Cardiac fibroblast (primary cell): Measurements from ENCODE around the gene PDZD2.

ENCODE experiments used
- DNase-seq, 2 donors: peaks; one replicate each; pipeline versions ENCODE4 v3.0.0 to v3.0.0-alpha.2; 2010; ENCODE audit warnings: low read depth in 2 of 2
- H3K4me3 ChIP-seq, 2 donors: replicated peaks in 1 of 2; 1 replicate in 1 of 2; 2 replicates in 1 of 2; pipeline ENCODE4 v1.5.1; 2011; ENCODE audit warnings: low read depth in 2 of 2, low read length in 2 of 2, mild to moderate bottlenecking in 2 of 2, moderate library complexity in 1 of 2
- CTCF ChIP-seq: IDR thresholded peaks from one replicate; pipeline ENCODE4 v1.5.1; 2011; ENCODE audit warnings: low read depth, mild to moderate bottlenecking, low read length, inconsistent platforms

The PDZD2 gene

DNA sequence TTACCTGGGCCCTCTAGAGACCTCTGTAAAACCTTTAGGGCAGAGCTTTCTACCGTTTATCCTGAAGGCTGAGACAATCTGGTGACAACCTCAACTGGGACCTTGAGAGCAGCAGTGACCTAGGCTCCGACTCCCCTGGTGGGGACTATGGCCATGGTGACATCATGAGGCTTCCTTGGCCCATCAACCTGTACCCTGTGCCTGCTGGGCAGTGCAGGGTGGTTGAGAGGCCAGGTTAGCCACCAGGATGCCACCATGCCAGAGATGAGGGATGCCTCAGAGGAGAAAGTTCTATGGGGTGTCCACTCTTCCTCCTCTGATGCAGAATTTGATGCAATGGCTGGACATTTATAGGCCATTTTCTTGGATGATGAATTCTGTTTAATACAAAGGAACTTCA lies 194.8 kb downstream of the PDZD2 start:
- no peak for DNase-seq
- no peak overlapping the region for H3K4me3 ChIP-seq
- no peak for TF ChIP-seq CTCF

GRCh38 chr5:31844622-31845345 lies 205.9 kb downstream of the PDZD2 start:
- no peak for DNase-seq
- TF ChIP-seq CTCF, result no peak
- no peak overlapping the region for H3K4me3 ChIP-seq

GRCh38 chr5:31845361-31845760 lies 206.4 kb downstream of the PDZD2 start:
- no peak for DNase-seq
- no peak for TF ChIP-seq CTCF
- no peak overlapping the region for H3K4me3 ChIP-seq

DNA sequence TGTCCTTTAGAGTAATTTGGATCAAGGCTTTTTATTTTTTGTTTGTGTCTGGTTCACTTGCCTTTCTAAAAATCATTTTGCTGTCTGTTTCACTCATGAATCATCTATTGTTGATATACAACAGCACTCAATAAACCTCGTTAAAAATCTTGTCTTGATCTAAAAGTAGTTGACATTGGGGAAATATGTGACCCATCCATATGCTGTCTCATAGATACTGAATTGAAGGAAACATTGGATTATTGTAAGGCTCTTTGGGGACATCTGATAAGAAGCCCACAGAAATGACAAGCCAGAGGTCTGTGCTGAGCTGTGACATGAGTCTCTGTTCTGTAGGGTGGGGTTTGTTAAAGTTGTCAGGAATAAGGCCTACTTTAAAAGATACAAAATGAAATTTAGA lies 208.0 kb downstream of the PDZD2 start:
- DNase-seq, result no peak
- TF ChIP-seq CTCF, result no peak
- no peak overlapping the region for H3K4me3 ChIP-seq

GRCh38 chr5:31847354-31847753 lies 208.4 kb downstream of the PDZD2 start:
- no peak for DNase-seq
- TF ChIP-seq CTCF, result no peak
- no peak overlapping the region for H3K4me3 ChIP-seq

DNA sequence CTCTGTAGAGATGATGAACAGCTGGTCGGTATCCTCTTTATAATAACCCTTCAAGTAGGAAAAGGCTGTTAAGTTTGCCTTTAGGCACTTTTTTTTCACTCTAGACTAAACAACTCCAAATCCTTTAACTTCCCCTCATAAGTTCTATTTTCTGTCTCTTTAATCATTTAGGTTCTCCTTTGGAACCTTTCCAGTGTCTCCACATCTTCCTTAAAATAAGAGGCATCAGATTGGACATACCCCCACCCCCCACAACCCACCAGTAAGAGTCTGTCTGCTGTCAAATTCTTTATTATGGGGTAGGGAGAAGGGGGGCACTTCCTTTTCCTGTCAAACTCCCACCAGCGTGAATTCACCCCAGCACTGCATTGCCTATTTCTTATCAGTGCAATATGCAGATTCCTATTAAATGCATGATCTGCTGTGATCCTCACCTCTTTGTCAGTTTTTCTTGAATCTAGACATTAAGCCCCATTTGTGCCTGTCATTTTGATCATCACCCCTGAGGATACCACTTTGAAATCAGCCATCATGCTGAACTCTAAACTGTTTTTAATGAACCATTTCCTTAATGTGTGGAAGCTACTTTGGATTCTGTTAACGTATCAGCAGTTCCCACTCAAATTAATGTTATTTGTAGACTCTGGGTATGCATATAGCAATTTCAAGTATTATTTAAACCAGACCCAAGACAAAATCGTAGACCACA lies 212.2 kb downstream of the PDZD2 start:
- no peak for DNase-seq
- no peak for TF ChIP-seq CTCF
- H3K4me3 ChIP-seq, result no peak overlapping the region
